ENCODE measurements around the gene EPHA4.

Gene EPHA4

DNA sequence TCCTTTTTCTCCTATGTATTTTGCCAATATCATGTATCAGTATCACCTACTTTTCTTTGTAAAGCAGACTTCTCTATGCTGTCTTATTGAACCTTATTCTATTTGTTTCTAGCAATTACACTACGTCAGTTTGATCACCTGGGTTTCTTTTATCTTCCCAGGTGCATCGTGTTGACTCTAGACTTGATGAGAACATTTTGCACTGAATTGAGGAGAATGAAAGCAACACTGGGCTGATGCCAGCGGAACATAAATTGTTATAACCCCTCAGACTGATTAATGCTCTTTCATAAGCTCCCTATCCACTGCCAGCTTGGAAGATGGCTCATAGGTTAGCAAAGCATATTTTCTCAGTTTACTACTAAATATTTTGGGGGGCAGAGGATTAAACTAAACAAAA is 140.6 kb downstream of the EPHA4 start:
- Histone ChIP-seq H3K27me3 (no peaks in the 10 kb centered on the region), H3K9me3 (no peaks in the 10 kb centered on the region), H3K4me1 (no peaks in the 10 kb centered on the region), H3K36me3 (no peaks in the 10 kb centered on the region), H3K4me3 (ENCODE audit: low read depth, low read length) (no peak overlapping the region)
- DNase-seq: no peak
- no peak for TF ChIP-seq CTCF (IDR thresholded peaks at IDR 0.05; ENCODE audit: low read depth, low read length)

DNA sequence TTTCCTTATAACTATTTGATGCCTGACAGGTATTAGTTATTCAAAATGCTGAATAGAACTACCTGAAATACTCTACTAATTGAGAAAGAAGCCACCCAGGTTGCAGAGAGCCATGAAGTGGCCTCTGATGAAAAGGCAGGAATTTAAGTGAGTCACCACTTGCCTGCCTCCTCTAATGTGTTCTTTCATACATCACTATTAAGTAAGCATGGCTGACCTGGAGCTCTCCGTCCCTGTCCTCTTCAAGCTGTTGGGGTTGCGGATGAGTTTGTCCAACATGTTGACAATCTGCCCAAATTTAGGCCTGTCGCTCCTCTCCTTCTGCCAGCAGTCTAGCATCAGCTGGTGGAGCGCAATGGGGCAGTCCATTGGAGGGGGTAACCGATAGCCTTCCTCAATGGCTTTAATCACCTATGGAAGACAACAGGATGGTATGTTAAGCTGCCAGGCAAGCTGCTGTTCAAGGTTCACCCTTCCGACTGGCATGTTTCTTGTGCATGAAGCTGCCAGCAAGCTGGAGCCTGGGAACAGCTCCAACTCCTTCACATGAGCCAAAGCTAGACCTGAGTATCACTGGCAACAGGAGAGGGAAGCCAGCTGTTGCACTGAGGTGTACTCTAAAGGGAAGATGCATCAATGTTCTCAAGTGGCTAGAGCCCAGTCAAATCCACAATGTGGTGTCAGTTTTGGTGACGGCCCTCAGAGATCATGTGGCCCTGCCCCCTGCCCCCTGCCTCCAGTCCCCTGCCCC is 142.2 kb downstream of the EPHA4 start:
- H3K9me3 ChIP-seq: no peaks in the 10 kb centered on the region
- no peaks in the 10 kb centered on the region for H3K4me1 ChIP-seq
- H3K36me3 ChIP-seq: no peaks in the 10 kb centered on the region
- no peak for DNase-seq
- no peak for TF ChIP-seq CTCF (IDR thresholded peaks at IDR 0.05; ENCODE audit: low read depth, low read length)
- H3K27me3 ChIP-seq: no peaks in the 10 kb centered on the region
- H3K4me3 ChIP-seq (ENCODE audit: low read depth, low read length): no peak overlapping the region

DNA sequence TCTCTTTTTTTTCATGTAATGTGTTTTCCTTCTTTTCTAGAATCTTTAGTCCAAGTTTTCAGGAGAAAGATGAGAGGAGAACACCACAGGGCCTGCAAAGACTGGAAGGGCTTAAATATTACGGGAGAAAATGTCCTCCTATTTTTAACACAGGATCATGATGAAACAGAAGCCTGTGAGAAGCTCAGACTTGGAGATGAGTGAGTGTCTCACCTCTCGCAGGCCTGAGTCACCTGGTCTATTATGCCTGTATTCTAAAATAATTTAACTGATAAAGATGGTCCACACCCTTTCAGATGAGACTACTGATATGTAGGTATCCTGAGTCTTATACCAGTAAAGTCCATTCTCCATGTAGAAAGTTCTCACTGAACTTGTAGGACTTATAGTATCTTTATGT is 143.2 kb downstream of the EPHA4 start:
- no peaks in the 10 kb centered on the region for H3K27me3 ChIP-seq
- TF ChIP-seq CTCF (IDR thresholded peaks at IDR 0.05; ENCODE audit: low read depth, low read length): no peak
- no peak for DNase-seq
- H3K4me1 ChIP-seq: no peaks in the 10 kb centered on the region
- no peaks in the 10 kb centered on the region for H3K9me3 ChIP-seq
- no peak overlapping the region for H3K4me3 ChIP-seq (ENCODE audit: low read depth, low read length)
- no peaks in the 10 kb centered on the region for H3K36me3 ChIP-seq

DNA sequence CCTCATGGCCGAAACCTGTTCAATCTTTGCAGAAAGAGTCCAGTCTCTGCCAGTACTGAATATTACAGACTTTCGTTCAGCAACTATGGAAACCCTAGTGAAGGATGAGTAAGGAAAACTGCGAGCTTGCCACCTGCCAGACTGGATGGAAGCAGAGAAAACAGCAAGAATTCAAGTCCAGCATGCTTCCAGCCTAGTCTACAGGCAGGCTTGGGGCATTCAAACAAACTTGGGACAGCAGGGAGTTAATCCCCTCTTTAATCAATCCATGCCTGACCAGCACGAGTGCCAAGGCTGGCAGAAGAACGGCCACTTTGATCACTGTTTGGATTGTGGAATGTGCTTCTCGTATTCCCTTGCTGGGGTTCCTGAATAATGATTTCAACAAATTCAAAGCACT is 145.2 kb downstream of the EPHA4 start:
- no peak for TF ChIP-seq CTCF (IDR thresholded peaks at IDR 0.05; ENCODE audit: low read depth, low read length)
- no peaks in the 10 kb centered on the region for H3K9me3 ChIP-seq
- no peak for DNase-seq
- no peak overlapping the region for H3K4me3 ChIP-seq (ENCODE audit: low read depth, low read length)
- H3K4me1 ChIP-seq: no peaks in the 10 kb centered on the region
- no peaks in the 10 kb centered on the region for H3K27me3 ChIP-seq
- no peaks in the 10 kb centered on the region for H3K36me3 ChIP-seq

- H3K4me3 ChIP-seq (ENCODE audit: low read depth, low read length): no peak overlapping the region
- no peak for TF ChIP-seq CTCF (IDR thresholded peaks at IDR 0.05; ENCODE audit: low read depth, low read length)
- no peak for DNase-seq
- no peaks in the 10 kb centered on the region for H3K27me3 ChIP-seq
- H3K36me3 ChIP-seq: no peaks in the 10 kb centered on the region
- no peaks in the 10 kb centered on the region for H3K9me3 ChIP-seq
- no peaks in the 10 kb centered on the region for H3K4me1 ChIP-seq
Measured at GRCh38 chr2:221425891-221426290, 146.2 kb downstream of the EPHA4 start.

- H3K9me3 ChIP-seq: no peaks in the 10 kb centered on the region
- TF ChIP-seq CTCF (IDR thresholded peaks at IDR 0.05; ENCODE audit: low read depth, low read length): no peak
Measured at GRCh38 chr2:221425353-221425752, 146.8 kb downstream of the EPHA4 start.

More at GRCh38 chr2:221425353-221425752, 146.8 kb downstream of the EPHA4 start:
- Histone ChIP-seq H3K4me1 (no peaks in the 10 kb centered on the region), H3K4me3 (ENCODE audit: low read depth, low read length) (no peak overlapping the region), H3K36me3 (no peaks in the 10 kb centered on the region), H3K27me3 (no peaks in the 10 kb centered on the region)
- no peak for DNase-seq
